Measurements from ENCODE around the gene ATXN7L2. TPM values are rescaled to one million over a fixed set of nuclear protein-coding genes. Genes with fewer than 3 reads are reported as not detected.

Gene ATXN7L2
- total RNA-seq, 1 donor from 2014 or later, result 18.0 TPM

GRCh38 chr1:109503935-109504334 lies 20.2 kb downstream of the ATXN7L2 start:
- Mint-ChIP-seq H3K36me3 (ENCODE audit: low read depth) (peaks cover 25% of the 10 kb centered on the region), H3K9me3 (no peaks in the 10 kb centered on the region), H3K4me1 (ENCODE audit: low read depth) (peaks cover 56% of the 10 kb centered on the region), H3K27ac (no peak overlapping the region), H3K4me3 (no peak overlapping the region), H3K27me3 (ENCODE audit: insufficient read depth) (peaks cover 16% of the 10 kb centered on the region)
- DNase-seq (ENCODE audit: low spot score), result no peak
- intact Hi-C loops (cut with micrococcal nuclease), result no loop called here

DNA sequence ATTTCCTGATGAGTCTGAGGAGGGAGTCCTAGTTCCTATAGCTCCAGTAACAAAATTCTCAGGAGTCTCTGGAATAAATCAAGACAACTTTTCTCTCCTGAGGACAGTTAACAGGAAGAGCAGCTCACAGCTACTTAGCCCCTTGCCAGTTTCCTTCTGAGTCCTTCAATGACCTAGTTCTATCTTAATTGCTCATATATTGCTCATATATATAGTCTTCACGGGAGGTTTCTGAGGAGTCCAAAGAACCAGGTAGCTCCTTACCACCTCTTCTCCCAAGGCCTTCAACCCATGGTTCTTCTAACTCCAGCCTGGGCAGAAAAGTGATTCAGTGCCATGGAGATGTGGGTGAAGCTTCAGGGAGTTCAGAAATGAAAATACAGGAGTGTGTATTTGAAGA lies 21.3 kb downstream of the ATXN7L2 start:
- Mint-ChIP-seq H3K27me3 (ENCODE audit: insufficient read depth) (peaks cover 22% of the 10 kb centered on the region), H3K9me3 (no peaks in the 10 kb centered on the region), H3K4me3 (no peak overlapping the region), H3K4me1 (ENCODE audit: low read depth) (peaks cover 56% of the 10 kb centered on the region), H3K36me3 (ENCODE audit: low read depth) (peaks cover 23% of the 10 kb centered on the region), H3K27ac (no peak overlapping the region)
- intact Hi-C loops (cut with micrococcal nuclease), result no loop called here
- no peak for DNase-seq (ENCODE audit: low spot score)

- intact Hi-C loops (cut with micrococcal nuclease), result no loop called here
- Mint-ChIP-seq H3K4me1 (ENCODE audit: low read depth) (peaks cover 29% of the 10 kb centered on the region), H3K36me3 (ENCODE audit: low read depth) (peaks cover 12% of the 10 kb centered on the region), H3K27me3 (ENCODE audit: insufficient read depth) (peaks cover 45% of the 10 kb centered on the region), H3K27ac (no peak overlapping the region), H3K9me3 (no peaks in the 10 kb centered on the region), H3K4me3 (peak overlapping the region; percentile 75)
- DNase-seq (ENCODE audit: low spot score), result no peak
These were observed 24.5 kb downstream of the ATXN7L2 start for GRCh38 chr1:109508001-109508872.

GRCh38 chr1:109508873-109509175 lies 25.1 kb downstream of the ATXN7L2 start:
- DNase-seq (ENCODE audit: low spot score), result no peak
- H3K27ac Mint-ChIP-seq, result no peak overlapping the region
- no peaks in the 10 kb centered on the region for H3K9me3 Mint-ChIP-seq
- peaks cover 27% of the 10 kb centered on the region for H3K4me1 Mint-ChIP-seq (ENCODE audit: low read depth)
- intact Hi-C loops (cut with micrococcal nuclease), result loop anchor here (1.0 kb wide), 2 partner anchors 15 to 23 kb away; partner anchors contain the start of gene CYB561D1
- H3K4me3 Mint-ChIP-seq, result peak overlapping the region; percentile 75
- peaks cover 12% of the 10 kb centered on the region for H3K36me3 Mint-ChIP-seq (ENCODE audit: low read depth)
- H3K27me3 Mint-ChIP-seq (ENCODE audit: insufficient read depth), result peaks cover 51% of the 10 kb centered on the region

GRCh38 chr1:109509176-109510134 lies 25.8 kb downstream of the ATXN7L2 start, which contains the start of gene AMIGO1:
Gene AMIGO1 (minus strand): TSS chr1:109509727. CDS start chr1:109508912, 815 bp downstream.
- Mint-ChIP-seq H3K4me1 (ENCODE audit: low read depth) (peaks cover 23% of the 10 kb centered on the region), H3K36me3 (ENCODE audit: low read depth) (peaks cover 12% of the 10 kb centered on the region), H3K9me3 (no peaks in the 10 kb centered on the region), H3K27me3 (ENCODE audit: insufficient read depth) (peaks cover 51% of the 10 kb centered on the region), H3K4me3 (peak within 1 kb of the TSS; percentile 87), H3K27ac (peak within 1 kb of the TSS; percentile 49)
- intact Hi-C loops (cut with micrococcal nuclease), result loop anchor here (1.0 kb wide), 2 partner anchors 15 to 23 kb away; partner anchors contain the start of gene CYB561D1
- peak; percentile 25 for DNase-seq (ENCODE audit: low spot score)

DNA sequence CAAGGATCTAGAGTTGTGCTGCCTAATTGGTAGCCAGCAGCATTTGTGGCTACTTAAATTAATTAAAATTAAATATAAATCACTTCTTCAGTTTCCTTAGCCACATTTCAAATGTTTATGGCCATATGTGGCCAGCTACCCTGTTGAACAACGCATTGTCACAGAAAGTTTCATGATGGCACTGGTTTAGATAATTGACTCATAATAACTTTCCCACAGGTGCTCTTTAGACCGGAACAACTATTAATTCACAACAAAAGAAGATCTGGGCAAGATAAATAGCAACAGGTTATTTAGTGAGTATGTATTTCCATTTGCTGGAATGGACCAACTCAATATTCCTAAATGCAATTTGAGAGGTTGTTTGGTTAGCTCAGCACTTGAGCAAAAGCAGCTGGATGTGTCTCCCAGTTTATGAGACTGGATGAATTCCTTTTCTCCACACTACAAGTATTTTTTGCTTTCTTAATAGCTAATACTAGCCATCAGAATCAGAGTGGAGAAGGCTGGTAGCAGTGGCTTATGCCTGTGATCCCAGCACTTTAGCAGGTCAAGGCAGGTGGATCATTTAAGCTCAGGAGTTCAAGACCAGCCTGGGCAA lies 29.5 kb downstream of the ATXN7L2 start:
- intact Hi-C loops (cut with micrococcal nuclease), result no loop called here
- DNase-seq (ENCODE audit: low spot score), result no peak
- no peaks in the 10 kb centered on the region for H3K36me3 Mint-ChIP-seq (ENCODE audit: low read depth)
- H3K27me3 Mint-ChIP-seq (ENCODE audit: insufficient read depth), result peaks cover 45% of the 10 kb centered on the region
- no peak overlapping the region for H3K27ac Mint-ChIP-seq
- no peak overlapping the region for H3K4me3 Mint-ChIP-seq
- H3K4me1 Mint-ChIP-seq (ENCODE audit: low read depth), result peaks cover 11% of the 10 kb centered on the region
- no peaks in the 10 kb centered on the region for H3K9me3 Mint-ChIP-seq

GRCh38 chr1:109514846-109515245 lies 31.1 kb downstream of the ATXN7L2 start:
- H3K27ac Mint-ChIP-seq, result no peak overlapping the region
- H3K36me3 Mint-ChIP-seq (ENCODE audit: low read depth), result no peaks in the 10 kb centered on the region
- no peak for DNase-seq (ENCODE audit: low spot score)
- H3K4me1 Mint-ChIP-seq (ENCODE audit: low read depth), result peaks cover 7% of the 10 kb centered on the region
- H3K4me3 Mint-ChIP-seq, result no peak overlapping the region
- no peaks in the 10 kb centered on the region for H3K9me3 Mint-ChIP-seq
- peaks cover 34% of the 10 kb centered on the region for H3K27me3 Mint-ChIP-seq (ENCODE audit: insufficient read depth)
- intact Hi-C loops (cut with micrococcal nuclease), result no loop called here

DNA sequence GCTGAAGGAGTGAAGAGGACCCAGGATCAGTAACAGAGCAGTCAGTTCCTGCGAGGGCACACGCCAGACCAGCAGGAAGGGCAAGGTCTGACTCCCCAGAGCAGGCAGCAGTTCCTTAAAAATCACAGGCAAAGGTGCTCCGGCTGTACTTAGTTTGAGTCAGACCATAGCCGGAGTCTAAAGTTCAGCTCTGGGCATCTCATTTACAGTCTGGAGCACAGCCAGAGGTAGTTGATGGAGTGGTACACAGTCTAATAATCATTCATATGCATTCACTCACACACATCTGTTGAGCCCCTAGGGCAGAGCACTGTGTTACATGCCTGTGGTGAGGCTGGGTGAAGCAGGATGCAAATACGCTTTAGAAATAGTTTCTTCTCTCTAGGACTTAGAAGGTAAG lies 33.2 kb downstream of the ATXN7L2 start:
- intact Hi-C loops (cut with micrococcal nuclease), result no loop called here
- no peaks in the 10 kb centered on the region for H3K36me3 Mint-ChIP-seq (ENCODE audit: low read depth)

DNA sequence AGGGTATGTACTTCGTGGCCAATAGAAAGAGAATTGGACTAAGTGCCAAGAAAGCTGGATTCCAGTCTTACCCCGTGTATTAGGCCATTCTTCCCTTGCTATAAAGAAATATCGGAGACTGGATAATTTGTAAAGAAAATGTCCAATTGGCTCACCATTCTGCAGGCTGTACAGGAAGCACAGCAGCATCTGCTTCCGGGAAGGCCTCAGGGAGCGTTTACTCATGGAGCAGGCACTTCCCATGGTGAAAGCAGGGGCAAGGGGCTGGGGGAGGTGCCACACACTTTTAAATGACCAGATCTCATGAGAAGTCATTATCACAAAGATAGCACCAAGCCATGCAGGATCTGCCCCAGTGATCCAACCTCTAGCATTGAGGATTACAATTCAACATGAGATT lies 33.6 kb downstream of the ATXN7L2 start:
- no peaks in the 10 kb centered on the region for H3K4me1 Mint-ChIP-seq (ENCODE audit: low read depth)
- no peaks in the 10 kb centered on the region for H3K9me3 Mint-ChIP-seq
- intact Hi-C loops (cut with micrococcal nuclease), result no loop called here
- peaks cover 20% of the 10 kb centered on the region for H3K27me3 Mint-ChIP-seq (ENCODE audit: insufficient read depth)
- no peak overlapping the region for H3K27ac Mint-ChIP-seq
- DNase-seq (ENCODE audit: low spot score), result no peak
- H3K4me3 Mint-ChIP-seq, result no peak overlapping the region
- H3K36me3 Mint-ChIP-seq (ENCODE audit: low read depth), result no peaks in the 10 kb centered on the region

More for the DNA sequence above, 33.2 kb downstream of the ATXN7L2 start:
- peaks cover 19% of the 10 kb centered on the region for H3K27me3 Mint-ChIP-seq (ENCODE audit: insufficient read depth)
- no peak overlapping the region for H3K4me3 Mint-ChIP-seq
- DNase-seq (ENCODE audit: low spot score), result no peak
- no peaks in the 10 kb centered on the region for H3K4me1 Mint-ChIP-seq (ENCODE audit: low read depth)
- no peaks in the 10 kb centered on the region for H3K9me3 Mint-ChIP-seq
- no peak overlapping the region for H3K27ac Mint-ChIP-seq

DNA sequence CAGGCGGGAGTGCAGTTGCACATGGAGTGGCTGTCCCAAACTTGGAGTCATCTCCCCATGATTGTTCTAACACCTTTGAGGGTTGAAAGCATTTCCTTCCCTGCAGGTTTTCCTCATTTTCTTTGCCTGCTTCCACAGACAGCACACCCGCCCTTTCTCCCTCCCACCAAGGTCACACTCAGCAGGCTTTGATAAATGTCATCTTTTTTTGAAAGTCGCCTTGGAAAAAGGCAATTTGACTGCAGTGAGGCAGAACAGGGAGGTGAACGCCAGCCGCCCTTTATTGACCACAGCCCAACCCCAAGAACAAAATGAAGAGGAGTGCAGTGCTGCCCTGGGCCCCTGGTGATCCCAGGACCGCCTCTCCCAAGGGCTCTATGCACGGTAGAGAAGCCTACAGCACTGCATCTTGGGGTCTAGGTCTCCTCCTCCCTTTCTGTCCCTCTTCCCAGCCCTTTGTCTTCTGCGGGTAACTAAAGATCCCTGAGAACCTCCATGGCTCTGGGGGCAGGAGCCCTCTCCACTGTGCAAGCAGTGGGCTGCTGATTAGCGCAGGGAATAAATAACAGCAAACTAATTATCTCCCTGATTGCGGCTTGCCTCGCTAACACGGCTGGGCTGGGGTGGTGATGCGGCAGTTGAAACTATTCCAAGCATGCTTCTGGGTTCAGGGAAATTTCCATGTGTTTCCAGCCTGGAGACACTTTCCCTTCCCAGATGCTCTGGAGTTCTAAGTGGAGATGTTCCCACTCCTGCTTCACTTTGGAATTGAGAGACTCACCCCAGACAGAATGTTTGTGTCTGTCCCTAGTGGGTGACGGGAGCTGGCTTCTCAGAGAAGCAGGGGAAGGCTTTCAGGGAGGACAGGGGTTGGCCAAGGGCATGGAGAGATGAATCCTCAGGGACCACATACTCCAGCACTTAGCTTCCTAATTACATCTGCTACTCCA lies 37.6 kb downstream of the ATXN7L2 start:
- H3K27me3 Mint-ChIP-seq (ENCODE audit: insufficient read depth), result peaks cover 15% of the 10 kb centered on the region
- H3K4me1 Mint-ChIP-seq (ENCODE audit: low read depth), result no peaks in the 10 kb centered on the region
- no peak for DNase-seq (ENCODE audit: low spot score)
- no peak overlapping the region for H3K27ac Mint-ChIP-seq
- H3K4me3 Mint-ChIP-seq, result no peak overlapping the region
- no peaks in the 10 kb centered on the region for H3K9me3 Mint-ChIP-seq
- no peaks in the 10 kb centered on the region for H3K36me3 Mint-ChIP-seq (ENCODE audit: low read depth)
- intact Hi-C loops (cut with micrococcal nuclease), result no loop called here

DNA sequence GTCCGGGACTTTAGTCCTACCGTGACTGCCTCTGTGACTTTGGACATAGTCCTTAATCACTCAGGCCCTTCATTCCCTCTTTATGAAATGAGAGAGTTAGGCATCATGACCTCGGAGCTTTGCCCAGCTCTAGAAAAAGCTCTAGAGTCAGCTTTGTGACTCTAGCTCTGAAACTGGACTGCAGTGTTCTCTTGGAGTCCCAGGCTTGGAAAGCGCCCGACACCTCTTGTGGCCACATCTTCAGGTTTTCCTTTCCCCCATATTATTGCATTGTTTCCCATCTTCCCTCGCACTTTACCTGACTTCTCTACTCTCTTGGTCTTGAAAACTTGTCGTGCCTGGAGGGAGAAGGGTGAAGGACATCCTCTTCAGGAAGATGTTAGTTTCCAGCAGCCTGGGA lies 38.3 kb downstream of the ATXN7L2 start:
- no peak overlapping the region for H3K4me3 Mint-ChIP-seq

GRCh38 chr1:109523706-109524105 lies 40.0 kb downstream of the ATXN7L2 start:
- Mint-ChIP-seq H3K4me1 (ENCODE audit: low read depth) (no peaks in the 10 kb centered on the region), H3K36me3 (ENCODE audit: low read depth) (no peaks in the 10 kb centered on the region), H3K4me3 (no peak overlapping the region), H3K27ac (no peak overlapping the region), H3K9me3 (no peaks in the 10 kb centered on the region), H3K27me3 (ENCODE audit: insufficient read depth) (peaks cover 16% of the 10 kb centered on the region)
- intact Hi-C loops (cut with micrococcal nuclease), result no loop called here
- no peak for DNase-seq (ENCODE audit: low spot score)

More for the DNA sequence above, 38.3 kb downstream of the ATXN7L2 start:
- H3K36me3 Mint-ChIP-seq (ENCODE audit: low read depth), result no peaks in the 10 kb centered on the region
- peaks cover 16% of the 10 kb centered on the region for H3K27me3 Mint-ChIP-seq (ENCODE audit: insufficient read depth)
- no peaks in the 10 kb centered on the region for H3K9me3 Mint-ChIP-seq
- H3K27ac Mint-ChIP-seq, result no peak overlapping the region
- H3K4me1 Mint-ChIP-seq (ENCODE audit: low read depth), result no peaks in the 10 kb centered on the region
- no peak for DNase-seq (ENCODE audit: low spot score)
- intact Hi-C loops (cut with micrococcal nuclease), result no loop called here

Data from activated T-helper 1 cell treated with anti-CD3 and anti-CD28 coated beads, Interleukin-12 subunit alpha, Interleukin-12 subunit beta, Interleukin-2, Interleukin-4 antibody, amounts not matched to agents 30 ng/mL and 10 ng/mL and 1 ng/mL, durations not matched to agents 14 hours and 24 hours and 36 hours (primary cell).